Hepatocyte (in vitro differentiated cells): ENCODE results near the gene SLC12A8.

Experiments used
- EZH2 ChIP-seq: fragments of 200-600 bp; sonication (generic); IDR thresholded peaks from 2 replicates; pipeline ENCODE4 v1.6.1; 2016; ENCODE audit warnings: antibody characterized with exemption, mild to moderate bottlenecking, borderline replicate concordance
- TF ChIP-seq, protein P1 (sequence below): fragments of 200-600 bp; sonication (generic); IDR thresholded peaks from 2 replicates; pipeline ENCODE4 v1.5.1; 2016; ENCODE audit warnings: antibody characterized with exemption, mild to moderate bottlenecking; ENCODE audit not compliant: poor library complexity

DNA sequence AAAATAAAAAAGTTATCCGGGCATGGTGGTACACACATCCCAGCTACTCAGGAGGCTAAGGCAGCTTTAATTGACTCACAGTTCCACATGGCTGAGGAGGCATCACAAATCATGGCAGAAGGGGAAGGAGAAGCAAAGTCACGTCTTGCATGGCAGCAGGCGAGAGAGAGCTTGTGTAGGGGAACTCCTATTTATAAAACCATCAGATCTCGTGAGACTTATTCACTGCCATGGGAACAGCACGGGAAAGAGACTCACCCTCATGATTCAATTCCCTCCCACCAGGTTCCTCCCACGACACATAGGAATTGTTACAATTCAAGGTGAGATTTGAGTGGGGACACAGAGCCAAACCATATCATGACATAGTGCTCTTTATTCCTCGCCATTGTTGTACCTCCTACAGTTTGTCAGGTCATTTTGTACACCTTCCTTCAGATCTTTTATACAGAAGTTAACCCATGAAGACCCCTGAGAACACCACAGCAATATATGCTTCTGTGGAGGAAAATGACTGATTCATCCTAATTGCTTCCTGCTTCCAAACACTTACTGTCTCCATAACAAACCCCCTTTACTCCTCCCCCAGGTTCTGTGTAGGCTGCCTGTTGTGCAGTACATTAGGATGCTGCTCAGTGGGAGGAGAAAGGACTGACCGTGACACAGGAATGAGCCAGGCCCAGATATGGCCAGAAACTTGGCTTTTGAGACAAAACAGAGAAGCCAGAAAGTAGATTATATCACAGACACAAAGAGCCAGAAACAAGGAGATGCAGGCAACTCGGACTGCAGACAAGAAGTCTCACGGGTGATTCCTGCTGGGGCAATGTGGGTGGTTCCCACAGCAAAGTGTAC, 88.9 kb downstream of the SLC12A8 start:
- TF ChIP-seq, protein P1, sequence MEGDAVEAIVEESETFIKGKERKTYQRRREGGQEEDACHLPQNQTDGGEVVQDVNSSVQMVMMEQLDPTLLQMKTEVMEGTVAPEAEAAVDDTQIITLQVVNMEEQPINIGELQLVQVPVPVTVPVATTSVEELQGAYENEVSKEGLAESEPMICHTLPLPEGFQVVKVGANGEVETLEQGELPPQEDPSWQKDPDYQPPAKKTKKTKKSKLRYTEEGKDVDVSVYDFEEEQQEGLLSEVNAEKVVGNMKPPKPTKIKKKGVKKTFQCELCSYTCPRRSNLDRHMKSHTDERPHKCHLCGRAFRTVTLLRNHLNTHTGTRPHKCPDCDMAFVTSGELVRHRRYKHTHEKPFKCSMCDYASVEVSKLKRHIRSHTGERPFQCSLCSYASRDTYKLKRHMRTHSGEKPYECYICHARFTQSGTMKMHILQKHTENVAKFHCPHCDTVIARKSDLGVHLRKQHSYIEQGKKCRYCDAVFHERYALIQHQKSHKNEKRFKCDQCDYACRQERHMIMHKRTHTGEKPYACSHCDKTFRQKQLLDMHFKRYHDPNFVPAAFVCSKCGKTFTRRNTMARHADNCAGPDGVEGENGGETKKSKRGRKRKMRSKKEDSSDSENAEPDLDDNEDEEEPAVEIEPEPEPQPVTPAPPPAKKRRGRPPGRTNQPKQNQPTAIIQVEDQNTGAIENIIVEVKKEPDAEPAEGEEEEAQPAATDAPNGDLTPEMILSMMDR: no peak
- TF ChIP-seq EZH2: no peak
